ENCODE data around the gene ADAMTS15.
"Not testable (repeated sequence)": the region's sequence is repeated elsewhere in the genome, so short reads cannot be mapped to it uniquely, and the experiment has no call there.

ADAMTS15 gene

GRCh38 chr11:130434521-130435223, 13.8 kb upstream of the ADAMTS15 start:
- DNase-seq (ENCODE audit: low read depth in 2 of 2): peak; percentile 61 to 64

GRCh38 chr11:130435671-130436070, 12.8 kb upstream of the ADAMTS15 start:
- no peak for DNase-seq (ENCODE audit: low read depth in 2 of 2)

DNA sequence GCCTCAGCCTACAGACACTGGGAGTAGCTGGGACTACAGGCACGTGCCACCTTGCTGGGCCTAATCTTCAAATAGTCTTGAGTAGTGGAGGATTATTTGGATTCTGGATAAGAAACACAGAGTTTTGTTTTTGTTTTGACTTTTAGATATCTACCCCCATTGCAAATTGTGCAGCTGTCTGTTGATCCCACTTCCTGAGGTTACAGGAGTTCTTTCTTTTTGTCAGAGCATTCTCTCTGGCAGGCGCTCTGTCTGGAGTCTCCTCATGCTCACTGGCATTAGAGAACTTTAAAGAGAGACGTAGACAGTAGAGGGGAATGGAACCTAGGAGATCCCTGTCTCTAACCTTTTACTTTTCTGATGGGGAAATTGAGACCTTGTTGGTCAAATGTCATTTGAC, 12.3 kb upstream of the ADAMTS15 start:
- DNase-seq (ENCODE audit: low read depth in 2 of 2): no peak

- no peak for DNase-seq (ENCODE audit: low read depth in 2 of 2)
Measured at GRCh38 chr11:130437848-130438247, 10.6 kb upstream of the ADAMTS15 start.

GRCh38 chr11:130438401-130439159, 9.9 kb upstream of the ADAMTS15 start:
- not testable (repeated sequence) for DNase-seq (ENCODE audit: low read depth in 2 of 2)

DNA sequence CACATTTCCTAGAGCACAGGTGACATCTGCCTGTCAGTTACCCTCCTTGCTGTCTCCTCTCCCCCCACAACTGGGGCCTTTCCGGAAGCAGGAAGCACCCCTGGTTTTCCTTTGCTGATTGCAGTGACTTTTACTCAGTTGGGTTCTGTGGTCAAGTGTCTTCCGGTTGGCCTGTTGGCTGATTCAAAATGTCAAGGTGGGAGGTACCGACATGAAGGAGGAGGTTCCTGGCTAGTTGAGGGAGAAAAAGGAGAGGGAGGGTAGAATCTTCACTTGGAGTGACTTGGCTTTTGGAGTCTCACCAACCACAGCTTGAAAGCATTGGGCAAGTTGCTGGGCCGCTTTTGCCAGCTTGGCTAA, 9.3 kb upstream of the ADAMTS15 start:
- DNase-seq (ENCODE audit: low read depth in 2 of 2): no peak

DNA sequence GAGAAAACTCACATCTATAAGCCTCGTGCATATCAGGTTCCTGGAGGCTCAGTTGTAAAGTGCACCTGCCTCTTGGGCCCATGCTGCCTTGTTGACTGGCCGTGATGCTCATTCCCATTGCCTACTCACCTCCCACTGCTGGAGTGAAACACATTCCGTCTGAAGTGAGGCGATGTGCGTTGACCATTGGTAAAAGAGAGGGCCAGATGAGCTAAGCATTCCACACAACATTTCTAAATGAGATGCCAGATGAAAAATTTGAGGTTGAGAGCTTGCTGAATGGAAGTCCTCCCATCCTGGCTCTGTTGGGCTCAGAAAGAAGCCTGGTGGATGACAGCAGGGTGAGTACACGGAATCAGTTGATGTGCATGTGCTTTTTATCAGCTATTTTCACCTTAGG, 8.6 kb upstream of the ADAMTS15 start:
- DNase-seq (ENCODE audit: low read depth in 2 of 2): no peak

- DNase-seq (ENCODE audit: low read depth in 2 of 2): no peak
Measured at GRCh38 chr11:130441719-130442118, 6.7 kb upstream of the ADAMTS15 start.

- DNase-seq (ENCODE audit: low read depth in 2 of 2): no peak
Measured at GRCh38 chr11:130442737-130443136, 5.7 kb upstream of the ADAMTS15 start.

DNA sequence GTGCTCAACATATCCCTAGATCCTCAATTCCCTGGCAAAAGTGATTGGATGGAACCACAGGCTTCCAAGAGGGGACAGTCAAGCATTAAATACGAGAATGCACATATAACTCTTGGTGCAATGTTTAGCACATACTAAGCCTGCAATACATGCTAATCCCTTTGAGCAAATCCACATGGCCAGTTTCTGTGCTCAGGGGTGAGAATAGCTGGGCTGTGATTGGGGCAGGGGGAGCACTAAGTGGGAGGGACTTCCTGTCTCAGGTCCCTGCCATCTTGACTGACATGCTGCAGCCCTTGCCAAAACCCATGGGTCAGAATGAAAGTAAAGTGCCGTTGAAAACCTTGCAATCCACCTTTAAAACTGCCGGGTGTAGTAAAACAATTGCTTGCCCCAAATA, 2.7 kb upstream of the ADAMTS15 start:
- DNase-seq (ENCODE audit: low read depth in 2 of 2): no peak

- no peak for DNase-seq (ENCODE audit: low read depth in 2 of 2)
Measured at GRCh38 chr11:130448039-130448415, 418 bp upstream of the ADAMTS15 start.

DNA sequence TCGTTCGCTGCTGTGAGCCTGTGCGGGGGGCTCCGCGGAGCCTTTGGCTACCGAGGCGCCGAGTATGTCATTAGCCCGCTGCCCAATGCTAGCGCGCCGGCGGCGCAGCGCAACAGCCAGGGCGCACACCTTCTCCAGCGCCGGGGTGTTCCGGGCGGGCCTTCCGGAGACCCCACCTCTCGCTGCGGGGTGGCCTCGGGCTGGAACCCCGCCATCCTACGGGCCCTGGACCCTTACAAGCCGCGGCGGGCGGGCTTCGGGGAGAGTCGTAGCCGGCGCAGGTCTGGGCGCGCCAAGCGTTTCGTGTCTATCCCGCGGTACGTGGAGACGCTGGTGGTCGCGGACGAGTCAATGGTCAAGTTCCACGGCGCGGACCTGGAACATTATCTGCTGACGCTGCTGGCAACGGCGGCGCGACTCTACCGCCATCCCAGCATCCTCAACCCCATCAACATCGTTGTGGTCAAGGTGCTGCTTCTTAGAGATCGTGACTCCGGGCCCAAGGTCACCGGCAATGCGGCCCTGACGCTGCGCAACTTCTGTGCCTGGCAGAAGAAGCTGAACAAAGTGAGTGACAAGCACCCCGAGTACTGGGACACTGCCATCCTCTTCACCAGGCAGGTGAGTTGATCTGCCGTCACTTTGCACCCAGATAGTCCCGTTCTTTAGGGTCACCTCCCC, 1.0 kb downstream of the ADAMTS15 start:
- no peak for DNase-seq (ENCODE audit: low read depth in 2 of 2)

- peak in 1 of 2 experiments; percentile 37 for DNase-seq (ENCODE audit: low read depth in 2 of 2)
Measured at GRCh38 chr11:130449996-130450769, 1.7 kb downstream of the ADAMTS15 start.

DNA sequence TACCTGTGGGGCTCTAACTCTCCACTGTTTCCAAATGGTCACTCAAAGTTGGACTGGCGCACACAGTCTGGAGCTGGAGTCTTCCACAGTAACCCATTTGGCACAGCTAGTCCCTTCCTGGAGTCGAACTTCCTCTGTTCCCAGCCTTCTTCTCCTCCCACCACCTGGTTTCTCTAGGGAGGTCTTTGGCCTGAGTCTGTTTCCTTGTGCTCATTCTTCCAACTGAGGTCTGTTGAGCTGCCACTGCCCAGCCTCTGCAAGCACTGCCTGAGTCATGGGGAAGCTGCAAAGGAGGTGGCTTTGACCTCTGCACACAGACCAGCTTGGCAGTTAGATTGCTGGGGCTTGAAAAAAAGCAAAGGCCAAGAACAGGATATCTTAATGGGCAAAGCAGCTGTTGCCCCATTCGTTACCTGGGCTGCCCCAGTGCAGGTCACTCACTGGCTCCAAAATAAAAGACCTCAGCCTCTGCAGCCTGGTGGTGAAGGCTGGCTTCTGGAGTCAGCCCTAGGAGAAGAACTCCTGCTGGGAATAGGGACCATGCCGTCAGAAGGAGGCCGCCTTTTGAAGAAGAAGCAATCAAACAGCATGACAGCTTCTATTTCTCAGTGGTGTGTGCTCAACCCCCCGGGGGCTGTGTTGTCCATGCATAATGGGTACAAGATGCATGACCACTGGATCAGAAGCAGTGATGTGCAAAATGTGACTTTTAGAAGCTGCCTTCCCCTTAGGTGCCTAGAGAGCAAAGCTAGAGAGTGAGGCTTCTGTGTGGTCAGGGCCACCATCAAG, 3.0 kb downstream of the ADAMTS15 start:
- no peak for DNase-seq (ENCODE audit: low read depth in 2 of 2)

DNA sequence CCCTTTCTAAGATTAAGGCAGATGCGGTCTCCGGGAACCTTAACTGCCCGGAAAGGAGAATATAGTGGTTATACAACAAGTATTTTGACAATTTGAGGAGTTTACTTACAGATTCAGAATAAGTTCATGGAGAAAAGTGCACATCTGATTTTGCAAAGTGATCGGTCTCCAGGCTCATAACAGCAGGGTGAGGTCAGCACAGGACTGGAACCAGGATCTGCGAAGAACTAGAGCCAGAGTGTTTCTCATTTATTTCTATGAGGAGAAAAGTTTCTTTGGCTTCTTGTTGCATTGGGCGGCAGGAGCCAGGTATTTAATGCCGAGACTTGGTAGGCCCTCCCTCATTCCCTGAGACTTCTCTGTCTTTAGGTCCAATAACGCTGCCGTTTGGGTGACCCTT, 3.7 kb downstream of the ADAMTS15 start:
- DNase-seq (ENCODE audit: low read depth in 2 of 2): no peak

DNA sequence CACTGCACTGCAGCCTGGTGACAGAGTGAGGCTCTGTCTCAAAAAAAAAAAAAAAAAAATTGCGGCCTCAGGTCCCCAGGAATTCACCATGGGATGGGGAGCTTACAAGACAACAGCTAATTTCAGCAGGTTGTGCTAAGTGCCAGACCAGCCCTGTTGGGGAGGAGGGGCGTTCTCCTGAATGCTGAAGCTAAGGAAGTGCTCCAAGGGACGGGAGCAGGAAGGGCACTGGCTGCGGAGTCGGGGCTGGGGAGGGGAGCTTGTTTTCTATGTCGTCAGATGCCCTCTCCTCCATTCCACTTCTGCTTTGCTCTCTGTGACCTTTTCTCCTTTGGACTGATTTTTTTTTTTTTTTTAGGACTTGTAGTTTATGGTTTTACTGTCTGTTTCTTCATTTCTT, 4.5 kb downstream of the ADAMTS15 start:
- no peak for DNase-seq (ENCODE audit: low read depth in 2 of 2)

GRCh38 chr11:130454491-130455252, 6.2 kb downstream of the ADAMTS15 start:
- DNase-seq (ENCODE audit: low read depth in 2 of 2): no peak

GRCh38 chr11:130455483-130456127, 7.2 kb downstream of the ADAMTS15 start:
- DNase-seq (ENCODE audit: low read depth in 2 of 2): no peak

GRCh38 chr11:130456286-130456685, 7.8 kb downstream of the ADAMTS15 start:
- DNase-seq (ENCODE audit: low read depth in 2 of 2): no peak

All from fibroblast of skin of left biceps (primary cell).